Left forelimb (tissue), 1 donor: ENCODE measurements around the gene NAXE.
"Not testable (repeated sequence)": the region's sequence is repeated elsewhere in the genome, so short reads cannot be mapped to it uniquely, and the experiment has no call there.

ENCODE experiments used
- DNase-seq: peaks from one replicate; pipeline ENCODE4 v3.0.0-alpha.2; 2018; ENCODE audit warnings: low spot score

Gene NAXE

GRCh38 chr1:156571261-156571852 is 20.2 kb upstream of the NAXE start:
- DNase-seq, result no peak

GRCh38 chr1:156571919-156572662 is 19.5 kb upstream of the NAXE start, which contains the start of gene IQGAP3:
IQGAP3 (minus strand) TSS chr1:156572565; CDS start chr1:156572529, 36 bp downstream.
- DNase-seq, result peak; percentile 92

- DNase-seq, result no peak
Measured at GRCh38 chr1:156572663-156573018, 18.9 kb upstream of the NAXE start.

GRCh38 chr1:156574039-156574633 is 17.4 kb upstream of the NAXE start:
- no peak for DNase-seq

- no peak for DNase-seq
Measured at GRCh38 chr1:156577550-156577949, 14.0 kb upstream of the NAXE start.

GRCh38 chr1:156578055-156578454 is 13.5 kb upstream of the NAXE start:
- DNase-seq, result no peak

GRCh38 chr1:156579472-156579871 is 12.1 kb upstream of the NAXE start, which contains the start of gene TTC24:
TTC24 (plus strand) TSS chr1:156579723; CDS start chr1:156581365, 1,642 bp downstream.
- DNase-seq, result no peak

GRCh38 chr1:156581661-156582387 is 9.8 kb upstream of the NAXE start:
- no peak for DNase-seq

- no peak for DNase-seq
Measured at GRCh38 chr1:156582388-156583017, 9.1 kb upstream of the NAXE start.

- DNase-seq, result no peak
Measured at GRCh38 chr1:156583821-156584622, 7.6 kb upstream of the NAXE start.

GRCh38 chr1:156584813-156585212 is 6.8 kb upstream of the NAXE start:
- DNase-seq, result no peak

- DNase-seq, result no peak
Measured at GRCh38 chr1:156586323-156586722, 5.3 kb upstream of the NAXE start.

- no peak for DNase-seq
Measured at GRCh38 chr1:156586892-156587477, 4.6 kb upstream of the NAXE start.

GRCh38 chr1:156587927-156588326 is 3.6 kb upstream of the NAXE start:
- DNase-seq, result not testable (repeated sequence)

- no peak for DNase-seq
Measured at GRCh38 chr1:156589546-156589945, 2.0 kb upstream of the NAXE start.

GRCh38 chr1:156590326-156591180 is 1.0 kb upstream of the NAXE start:
- no peak for DNase-seq

GRCh38 chr1:156591181-156591431 is 470 bp upstream of the NAXE start:
- no peak for DNase-seq

- no peak for DNase-seq
Measured at GRCh38 chr1:156592158-156592909, 758 bp downstream of the NAXE start.

- no peak for DNase-seq
Measured at GRCh38 chr1:156592910-156593660, 1.5 kb downstream of the NAXE start.
